NT2/D1 (cell line): Measurements from ENCODE around the gene KRT82.

Experiments
- SUZ12 ChIP-seq: IDR thresholded peaks from 2 replicates; pipeline ENCODE4 v1.6.1; 2011; ENCODE audit not compliant: insufficient read length, insufficient read depth; ENCODE audit errors: extremely low read depth
- YY1 ChIP-seq: IDR thresholded peaks from 2 replicates; pipeline ENCODE4 v1.6.1; 2011; ENCODE audit not compliant: insufficient read length, insufficient read depth
- ZNF274 ChIP-seq: IDR thresholded peaks from 2 replicates; pipeline ENCODE4 v1.6.1; 2011; ENCODE audit warnings: mild to moderate bottlenecking, low read depth, low read length

GRCh38 chr12:52352951-52353350 is 53.2 kb downstream of the KRT82 start:
- TF ChIP-seq YY1 = no peak
- TF ChIP-seq ZNF274 = no peak
- no peak for TF ChIP-seq SUZ12
